Activated T-helper 17 cell treated with anti-CD3 and anti-CD28 coated beads, Interleukin-2, amount 50 U/mL, for 72 hours (primary cell): ENCODE results near the gene REL. TPM values are rescaled to one million over a fixed set of nuclear protein-coding genes. Genes with fewer than 3 reads are reported as not detected.
"Not testable (repeated sequence)": the region's sequence is repeated elsewhere in the genome, so short reads cannot be mapped to it uniquely, and the experiment has no call there.

Experiments used
- ATAC-seq: fragments of 150-1000 bp; cut with Tn5 transposase; replicated peaks from 2 replicates; pipeline ENCODE4 v1.10.0; 2021; ENCODE audit warnings: mild to moderate bottlenecking, moderate library complexity
- H3K27ac Mint-ChIP-seq: one replicate; pipeline ENCODE4 v1.8.0; 2022; ENCODE audit warnings: mixed read lengths
- H3K27me3 Mint-ChIP-seq: one replicate; pipeline ENCODE4 v1.8.0; 2022; ENCODE audit warnings: mixed read lengths
- H3K36me3 Mint-ChIP-seq: one replicate; pipeline ENCODE4 v1.8.0; 2022; ENCODE audit warnings: low read depth, mild to moderate bottlenecking, mixed read lengths
- H3K4me1 Mint-ChIP-seq: one replicate; pipeline ENCODE4 v1.8.0; 2022; ENCODE audit warnings: mixed read lengths
- H3K4me3 Mint-ChIP-seq: one replicate; pipeline ENCODE4 v1.8.0; 2022; ENCODE audit warnings: mild to moderate bottlenecking, mixed read lengths
- H3K9me3 Mint-ChIP-seq: one replicate; pipeline ENCODE4 v1.8.0; 2022; ENCODE audit warnings: mixed read lengths
- total RNA-seq, 2 donors: library from RNA; stranded (reverse); gene quantifications; one replicate each; pipeline ENCODE4 v1.2.3, GENCODE V29; 2022

REL gene
- total RNA-seq, 2 donors from 2014 or later = 13.9 to 60.1 TPM

GRCh38 chr2:60883896-60884295, 2.5 kb downstream of the REL start:
- Mint-ChIP-seq H3K4me1 (peaks cover 31% of the 10 kb centered on the region), H3K27ac (peak overlapping the region; percentile 83), H3K36me3 (peaks cover 75% of the 10 kb centered on the region), H3K27me3 (no peaks in the 10 kb centered on the region), H3K4me3 (peak overlapping the region; percentile 91), H3K9me3 (peaks cover under 1% of the 10 kb centered on the region)
- ATAC-seq = no peak

GRCh38 chr2:60884800-60885199, 3.4 kb downstream of the REL start:
- peaks cover 38% of the 10 kb centered on the region for H3K4me1 Mint-ChIP-seq
- peaks cover 84% of the 10 kb centered on the region for H3K36me3 Mint-ChIP-seq
- H3K27me3 Mint-ChIP-seq = no peaks in the 10 kb centered on the region

GRCh38 chr2:60885683-60886082, 4.3 kb downstream of the REL start:
- peak overlapping the region; percentile 89 for H3K27ac Mint-ChIP-seq
- H3K36me3 Mint-ChIP-seq = peaks cover 90% of the 10 kb centered on the region
- H3K27me3 Mint-ChIP-seq = no peaks in the 10 kb centered on the region
- H3K4me1 Mint-ChIP-seq = peaks cover 38% of the 10 kb centered on the region
- H3K4me3 Mint-ChIP-seq = peak overlapping the region; percentile 91
- no peak for ATAC-seq
- peaks cover 4% of the 10 kb centered on the region for H3K9me3 Mint-ChIP-seq

More at GRCh38 chr2:60884800-60885199, 3.4 kb downstream of the REL start:
- Mint-ChIP-seq H3K27ac (peak overlapping the region; percentile 89), H3K9me3 (peaks cover 4% of the 10 kb centered on the region), H3K4me3 (peak overlapping the region; percentile 91)
- no peak for ATAC-seq

GRCh38 chr2:60886991-60887390, 5.6 kb downstream of the REL start:
- Mint-ChIP-seq H3K27ac (peak overlapping the region; percentile 51), H3K36me3 (peaks cover 93% of the 10 kb centered on the region)

GRCh38 chr2:60888853-60889252, 7.5 kb downstream of the REL start:
- H3K9me3 Mint-ChIP-seq = peaks cover 4% of the 10 kb centered on the region
- peaks cover 54% of the 10 kb centered on the region for H3K4me1 Mint-ChIP-seq
- peak overlapping the region; percentile 56 for H3K4me3 Mint-ChIP-seq
- peaks cover 93% of the 10 kb centered on the region for H3K36me3 Mint-ChIP-seq
- ATAC-seq = no peak
- peak overlapping the region; percentile 12 for H3K27ac Mint-ChIP-seq
- H3K27me3 Mint-ChIP-seq = no peaks in the 10 kb centered on the region

More at GRCh38 chr2:60886991-60887390, 5.6 kb downstream of the REL start:
- H3K4me1 Mint-ChIP-seq = peaks cover 48% of the 10 kb centered on the region
- H3K4me3 Mint-ChIP-seq = peak overlapping the region; percentile 65
- H3K27me3 Mint-ChIP-seq = no peaks in the 10 kb centered on the region
- peaks cover 4% of the 10 kb centered on the region for H3K9me3 Mint-ChIP-seq
- ATAC-seq = no peak

GRCh38 chr2:60889581-60890392, 8.4 kb downstream of the REL start:
- ATAC-seq, H3K27me3 Mint-ChIP-seq, H3K9me3 Mint-ChIP-seq: not testable (repeated sequence)
- H3K36me3 Mint-ChIP-seq = peaks cover 96% of the 10 kb centered on the region
- peaks cover 52% of the 10 kb centered on the region for H3K4me1 Mint-ChIP-seq
- peak overlapping the region; percentile 22 for H3K27ac Mint-ChIP-seq
- H3K4me3 Mint-ChIP-seq = peak overlapping the region; percentile 56

GRCh38 chr2:60890393-60890707, 9.0 kb downstream of the REL start:
- peaks cover 4% of the 10 kb centered on the region for H3K9me3 Mint-ChIP-seq
- peak overlapping the region; percentile 56 for H3K4me3 Mint-ChIP-seq
- peaks cover 96% of the 10 kb centered on the region for H3K36me3 Mint-ChIP-seq
- peaks cover 50% of the 10 kb centered on the region for H3K4me1 Mint-ChIP-seq
- H3K27me3 Mint-ChIP-seq = no peaks in the 10 kb centered on the region
- H3K27ac Mint-ChIP-seq = peak overlapping the region; percentile 22
- ATAC-seq = no peak

- H3K4me3 Mint-ChIP-seq = peak overlapping the region; percentile 56
- H3K36me3 Mint-ChIP-seq = peaks cover 96% of the 10 kb centered on the region
- peaks cover 46% of the 10 kb centered on the region for H3K4me1 Mint-ChIP-seq
- H3K27ac Mint-ChIP-seq = no peak overlapping the region
- no peaks in the 10 kb centered on the region for H3K27me3 Mint-ChIP-seq
- H3K9me3 Mint-ChIP-seq = peaks cover 4% of the 10 kb centered on the region
- peak; percentile 93 for ATAC-seq
Observed at GRCh38 chr2:60891180-60891579, 9.8 kb downstream of the REL start.

GRCh38 chr2:60898567-60898966, 17.2 kb downstream of the REL start:
- Mint-ChIP-seq H3K9me3 (no peaks in the 10 kb centered on the region), H3K4me3 (peak overlapping the region; percentile 72), H3K4me1 (peaks cover 21% of the 10 kb centered on the region), H3K27me3 (no peaks in the 10 kb centered on the region), H3K36me3 (peaks cover 100% of the 10 kb centered on the region), H3K27ac (peak overlapping the region; percentile 94)
- no peak for ATAC-seq

- H3K27ac Mint-ChIP-seq = peak overlapping the region; percentile 94
- no peaks in the 10 kb centered on the region for H3K27me3 Mint-ChIP-seq
- peak overlapping the region; percentile 72 for H3K4me3 Mint-ChIP-seq
- H3K36me3 Mint-ChIP-seq = peaks cover 99% of the 10 kb centered on the region
- H3K9me3 Mint-ChIP-seq = no peaks in the 10 kb centered on the region
- peak; percentile 93 for ATAC-seq
- peaks cover 18% of the 10 kb centered on the region for H3K4me1 Mint-ChIP-seq
Observed at GRCh38 chr2:60899230-60899891, 18.0 kb downstream of the REL start.

- H3K4me1 Mint-ChIP-seq = peaks cover 18% of the 10 kb centered on the region
- peak overlapping the region; percentile 72 for H3K4me3 Mint-ChIP-seq
- H3K27me3 Mint-ChIP-seq = no peaks in the 10 kb centered on the region
- ATAC-seq = peak; percentile 59
- H3K27ac Mint-ChIP-seq = peak overlapping the region; percentile 94
- no peaks in the 10 kb centered on the region for H3K9me3 Mint-ChIP-seq
- peaks cover 99% of the 10 kb centered on the region for H3K36me3 Mint-ChIP-seq
Observed at GRCh38 chr2:60899892-60900249, 18.5 kb downstream of the REL start.

- H3K9me3 Mint-ChIP-seq, H3K27me3 Mint-ChIP-seq, ATAC-seq, H3K27ac Mint-ChIP-seq, H3K4me3 Mint-ChIP-seq: not testable (repeated sequence)
- peaks cover 25% of the 10 kb centered on the region for H3K4me1 Mint-ChIP-seq
- H3K36me3 Mint-ChIP-seq = peaks cover 99% of the 10 kb centered on the region
Observed at GRCh38 chr2:60901296-60901695, 19.9 kb downstream of the REL start.

GRCh38 chr2:60905867-60906266, 24.5 kb downstream of the REL start:
- Mint-ChIP-seq H3K4me1 (peaks cover 12% of the 10 kb centered on the region), H3K36me3 (peaks cover 98% of the 10 kb centered on the region)
- not testable (repeated sequence) for ATAC-seq, H3K9me3 Mint-ChIP-seq, H3K27ac Mint-ChIP-seq, H3K27me3 Mint-ChIP-seq, H3K4me3 Mint-ChIP-seq

GRCh38 chr2:60906395-60906794, 25.0 kb downstream of the REL start:
- Mint-ChIP-seq H3K4me1 (peaks cover 12% of the 10 kb centered on the region), H3K27me3 (no peaks in the 10 kb centered on the region), H3K36me3 (peaks cover 98% of the 10 kb centered on the region), H3K4me3 (no peak overlapping the region), H3K9me3 (no peaks in the 10 kb centered on the region), H3K27ac (no peak overlapping the region)
- ATAC-seq = no peak

- ATAC-seq = no peak
- Mint-ChIP-seq H3K4me3 (no peak overlapping the region), H3K9me3 (no peaks in the 10 kb centered on the region), H3K36me3 (peaks cover 98% of the 10 kb centered on the region), H3K27ac (no peak overlapping the region), H3K4me1 (peaks cover 12% of the 10 kb centered on the region), H3K27me3 (no peaks in the 10 kb centered on the region)
Observed at GRCh38 chr2:60907329-60907728, 26.0 kb downstream of the REL start.
